NCI-H2196 (cell line): ENCODE measurements around the gene DDO.

Experiments used
- DNase-seq: peaks from one replicate; lab custom pipeline; 2025; ENCODE audit not compliant: unreplicated experiment; lab: John Stamatoyannopoulos, UW

Gene DDO

DNA sequence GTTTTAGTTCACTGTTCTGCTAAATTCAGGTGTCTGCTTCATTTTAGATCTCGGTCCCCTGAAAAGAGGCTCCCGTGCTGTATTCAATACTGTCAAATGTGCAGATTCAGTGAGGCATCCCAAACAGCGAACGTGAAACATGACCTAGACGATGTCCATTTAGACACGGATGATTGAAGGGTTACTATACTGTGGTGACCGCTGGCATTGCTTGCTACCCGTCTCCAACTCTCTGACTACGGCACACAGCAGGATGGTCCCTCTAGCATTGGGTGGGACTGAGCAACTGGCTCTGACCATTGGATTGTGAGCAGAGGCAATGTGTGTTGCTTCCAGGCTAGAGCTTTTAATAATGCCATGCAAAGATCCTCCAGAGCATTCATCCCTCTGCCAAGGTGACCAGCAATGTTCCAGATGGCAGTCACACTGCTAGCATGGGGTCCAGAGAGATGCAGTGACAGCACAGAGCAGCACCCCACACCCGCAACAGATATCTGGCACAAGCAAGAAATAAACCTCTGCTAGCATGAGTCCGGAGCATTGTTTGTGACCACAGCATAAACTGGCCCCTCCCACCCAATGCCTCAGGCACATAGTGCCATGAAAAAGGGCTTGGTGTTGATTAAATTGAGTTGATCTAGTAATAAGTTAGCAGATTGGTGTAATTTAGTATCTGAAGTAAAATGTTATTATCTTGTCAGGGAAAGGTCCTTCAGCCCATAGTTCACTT is 66.2 kb downstream of the DDO start:
- DNase-seq: no peak

DNA sequence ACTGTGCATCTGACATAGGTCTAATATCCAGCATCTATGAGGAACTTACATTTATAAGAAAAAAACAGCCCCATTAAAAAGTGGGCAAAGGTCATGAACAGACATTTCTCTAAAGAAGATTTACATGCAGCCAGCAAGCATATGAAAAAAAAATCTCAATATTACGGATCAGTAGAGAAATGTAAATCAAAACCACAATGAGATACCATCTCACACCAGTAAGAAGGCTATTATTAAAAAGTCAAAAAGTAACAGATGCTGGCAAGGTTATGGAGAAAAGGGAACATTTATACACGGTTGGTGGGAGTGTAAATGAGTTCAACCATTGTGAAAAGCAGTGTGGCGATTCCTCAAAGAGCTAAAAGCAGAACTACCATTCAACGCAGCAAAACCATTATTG is 70.3 kb downstream of the DDO start:
- no peak for DNase-seq

DNA sequence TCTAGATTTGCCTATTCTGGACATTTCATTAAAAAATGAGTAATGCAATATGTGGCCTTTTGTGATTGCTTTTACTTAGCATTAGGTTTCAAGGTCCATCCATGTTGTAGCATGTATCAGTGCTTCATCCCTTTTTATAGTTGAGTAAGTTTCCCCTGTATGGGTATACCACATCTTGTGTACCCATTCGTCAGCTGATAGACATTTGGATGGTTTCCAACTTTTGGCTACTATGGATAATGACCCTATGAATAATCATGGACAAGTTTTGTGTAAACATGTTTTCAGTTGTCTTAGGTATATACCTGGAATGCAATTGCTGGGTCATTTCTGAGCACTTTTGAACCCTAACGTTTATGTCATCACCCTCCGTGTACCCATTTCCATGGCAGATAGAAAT is 72.6 kb downstream of the DDO start:
- no peak for DNase-seq
